Measurements from ENCODE around the gene KCNK2.

DNA sequence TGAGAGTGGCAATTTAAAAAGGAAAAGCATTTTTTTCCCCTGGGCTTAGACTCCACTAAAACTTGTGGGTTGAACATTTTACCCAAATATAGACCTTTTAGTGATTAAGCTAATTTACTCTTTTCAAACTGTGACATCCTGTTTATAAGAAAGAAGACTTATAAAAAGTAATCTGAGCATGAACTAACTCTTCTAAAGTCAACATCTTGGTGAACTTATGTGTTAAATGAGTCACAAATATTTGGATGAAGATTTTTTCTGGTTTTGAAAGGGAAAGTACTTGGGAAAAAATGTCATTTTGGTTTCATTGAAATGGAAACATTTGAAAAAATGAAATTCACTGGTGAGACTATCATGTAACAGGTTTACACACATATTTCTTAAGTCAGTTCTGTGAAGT, 109.8 kb downstream of the KCNK2 start:
- TF ChIP-seq, protein P1, sequence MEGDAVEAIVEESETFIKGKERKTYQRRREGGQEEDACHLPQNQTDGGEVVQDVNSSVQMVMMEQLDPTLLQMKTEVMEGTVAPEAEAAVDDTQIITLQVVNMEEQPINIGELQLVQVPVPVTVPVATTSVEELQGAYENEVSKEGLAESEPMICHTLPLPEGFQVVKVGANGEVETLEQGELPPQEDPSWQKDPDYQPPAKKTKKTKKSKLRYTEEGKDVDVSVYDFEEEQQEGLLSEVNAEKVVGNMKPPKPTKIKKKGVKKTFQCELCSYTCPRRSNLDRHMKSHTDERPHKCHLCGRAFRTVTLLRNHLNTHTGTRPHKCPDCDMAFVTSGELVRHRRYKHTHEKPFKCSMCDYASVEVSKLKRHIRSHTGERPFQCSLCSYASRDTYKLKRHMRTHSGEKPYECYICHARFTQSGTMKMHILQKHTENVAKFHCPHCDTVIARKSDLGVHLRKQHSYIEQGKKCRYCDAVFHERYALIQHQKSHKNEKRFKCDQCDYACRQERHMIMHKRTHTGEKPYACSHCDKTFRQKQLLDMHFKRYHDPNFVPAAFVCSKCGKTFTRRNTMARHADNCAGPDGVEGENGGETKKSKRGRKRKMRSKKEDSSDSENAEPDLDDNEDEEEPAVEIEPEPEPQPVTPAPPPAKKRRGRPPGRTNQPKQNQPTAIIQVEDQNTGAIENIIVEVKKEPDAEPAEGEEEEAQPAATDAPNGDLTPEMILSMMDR (conservative IDR thresholded peaks at IDR 0.05; ENCODE audit: low read depth, low read length), result no peak
- no peak for TF ChIP-seq CEBPB (IDR thresholded peaks at IDR 0.05; ENCODE audit: low read depth, low read length)
